H1 (cell line): ENCODE measurements around the gene SPIRE1. TPM values are rescaled to one million over a fixed set of nuclear protein-coding genes. Genes with fewer than 3 reads are reported as not detected.

Experiments
- CTCF ChIA-PET: fragments of 300-600 bp; sonication (Branson Sonifier 250); formaldehyde crosslinking; loops from one replicate; lab custom pipeline; 2021; ENCODE audit not compliant: partially characterized antibody; lab: Charles Lee
- POLR2A ChIA-PET: fragments of 300-600 bp; sonication (Branson Sonifier 250); formaldehyde crosslinking; loops from one replicate; lab custom pipeline; 2021; ENCODE audit warnings: inconsistent platforms; ENCODE audit not compliant: partially characterized antibody; lab: Charles Lee
- DNase-seq, 2 experiments: peaks; one replicate each; pipeline versions ENCODE4 v3.0.0 to v3.0.0-alpha.2; 2010 to 2022; ENCODE audit warnings: low spot score in 2 of 2, low read depth in 1 of 2, mixed read lengths in 1 of 2
- FAIRE-seq: peaks from 2 replicates; lab custom pipeline; 2011; peaks lifted over from hg19 to GRCh38; lab: Jason Lieb, UNC
- H2AFZ ChIP-seq: 2 replicates; pipeline ENCODE4 v1.8.1; 2012; ENCODE audit warnings: low read length, inconsistent platforms
- H2AK5ac ChIP-seq: 2 replicates; pipeline ENCODE4 v1.6.1; 2013; ENCODE audit warnings: low read depth, low read length
- H2BK120ac ChIP-seq: replicated peaks from 2 replicates; pipeline ENCODE3; 2013; ENCODE audit warnings: low read depth, low read length, inconsistent platforms
- H2BK12ac ChIP-seq: 2 replicates; pipeline ENCODE4 v1.6.1; 2013; ENCODE audit warnings: low read depth, low read length
- H2BK15ac ChIP-seq: 2 replicates; pipeline ENCODE4 v1.6.1; 2013; ENCODE audit warnings: low read length
- H2BK20ac ChIP-seq: 2 replicates; pipeline ENCODE4 v1.6.1; 2013; ENCODE audit warnings: low read length
- H2BK5ac ChIP-seq: 2 replicates; pipeline ENCODE4 v1.6.1; 2013; ENCODE audit warnings: low read depth, low read length
- H3K14ac ChIP-seq: 2 replicates; pipeline ENCODE4 v1.6.1; 2013; ENCODE audit warnings: inconsistent platforms; ENCODE audit not compliant: insufficient read length
- H3K18ac ChIP-seq: 2 replicates; pipeline ENCODE4 v1.6.1; 2013; ENCODE audit warnings: low read length; ENCODE audit errors: extremely low read depth
- H3K23ac ChIP-seq: 2 replicates; pipeline ENCODE4 v1.6.1; 2013; ENCODE audit warnings: inconsistent platforms; ENCODE audit not compliant: insufficient read length
- H3K23me2 ChIP-seq: 2 replicates; pipeline ENCODE4 v1.6.1; 2013; ENCODE audit warnings: low read depth, low read length
- H3K27ac ChIP-seq: 2 replicates; pipeline ENCODE4 v1.6.1; 2011; ENCODE audit warnings: low read depth, low read length, inconsistent platforms
- H3K27me3 ChIP-seq, 4 experiments: replicated peaks in 1 of 4; 1 replicate in 1 of 4; 2 replicates in 3 of 4; pipeline versions ENCODE4 v1.6.1 to v1.8.1; 2011 to 2013; ENCODE audit warnings: low read length in 3 of 4, mild to moderate bottlenecking in 3 of 4, inconsistent platforms in 2 of 4, mixed read lengths in 2 of 4, moderate library complexity in 1 of 4; ENCODE audit not compliant: control insufficient read depth in 3 of 4, insufficient read depth in 3 of 4; ENCODE audit errors: extremely low read depth in 1 of 4
- H3K36me3 ChIP-seq, 4 experiments: 2 replicates each; pipeline versions ENCODE4 v1.6.1 to v1.8.1; 2011 to 2013; ENCODE audit warnings: mild to moderate bottlenecking in 4 of 4, low read length in 3 of 4, moderate library complexity in 2 of 4, control low read depth in 1 of 4, inconsistent platforms in 1 of 4; ENCODE audit not compliant: insufficient read depth in 4 of 4, control insufficient read depth in 2 of 4
- H3K4ac ChIP-seq: replicated peaks from 2 replicates; pipeline ENCODE3; 2013; ENCODE audit warnings: low read length, low read depth, mixed read lengths, inconsistent platforms; ENCODE audit not compliant: insufficient read length
- H3K4me1 ChIP-seq, 4 experiments: replicated peaks in 1 of 4; 1 replicate in 1 of 4; 2 replicates in 3 of 4; pipeline versions ENCODE4 v1.6.1 to v1.8.1; 2011 to 2013; ENCODE audit warnings: low read length in 3 of 4, inconsistent platforms in 2 of 4, mixed read lengths in 1 of 4; ENCODE audit not compliant: insufficient read depth in 4 of 4, control insufficient read depth in 3 of 4
- H3K4me2 ChIP-seq, 2 experiments: 2 replicates each; pipeline versions ENCODE4 v1.6.1 to v1.8.1; 2011 to 2013; ENCODE audit warnings: low read depth in 2 of 2, low read length in 2 of 2, control low read depth in 1 of 2, inconsistent platforms in 1 of 2, mild to moderate bottlenecking in 1 of 2; ENCODE audit not compliant: insufficient read depth in 1 of 2
- H3K4me3 ChIP-seq, 4 experiments: fragments of 200-600, 300-600 bp in 1 of 4; sonication (generic), shearing (Covaris generic), sonication (Bioruptor Twin) in 1 of 4; 2 replicates each; pipeline versions ENCODE4 v1.5.1 to v1.8.1; 2011 to 2016; ENCODE audit warnings: low read length in 4 of 4, low read depth in 3 of 4, control low read depth in 2 of 4, inconsistent platforms in 2 of 4, mild to moderate bottlenecking in 2 of 4, mixed read lengths in 1 of 4, moderate library complexity in 1 of 4; ENCODE audit not compliant: insufficient read depth in 2 of 4; ENCODE audit errors: extremely low read depth in 1 of 4
- H3K56ac ChIP-seq: replicated peaks from 2 replicates; pipeline ENCODE3; 2013; ENCODE audit warnings: low read depth, mild to moderate bottlenecking, mixed read lengths, low read length, inconsistent platforms; ENCODE audit not compliant: insufficient read length
- H3K79me1 ChIP-seq: 2 replicates; pipeline ENCODE4 v1.6.1; 2013; ENCODE audit warnings: low read depth, low read length, control low read depth
- H3K79me2 ChIP-seq, 2 experiments: 2 replicates each; pipeline versions ENCODE4 v1.6.1 to v1.8.1; 2012 to 2013; ENCODE audit warnings: low read length in 2 of 2, mild to moderate bottlenecking in 2 of 2, inconsistent platforms in 1 of 2; ENCODE audit not compliant: insufficient read depth in 2 of 2, control insufficient read depth in 1 of 2
- H3K9ac ChIP-seq, 4 experiments: replicated peaks in 1 of 4; 1 replicate in 1 of 4; 2 replicates in 3 of 4; pipeline versions ENCODE4 v1.6.1 to v1.8.1; 2011 to 2013; ENCODE audit warnings: low read depth in 3 of 4, low read length in 3 of 4, control low read depth in 2 of 4, mild to moderate bottlenecking in 2 of 4, moderate library complexity in 2 of 4, inconsistent platforms in 1 of 4; ENCODE audit errors: extremely low read depth in 1 of 4
- H3K9me3 ChIP-seq, 2 experiments: 2 replicates each; pipeline versions ENCODE4 v1.6.1 to v1.8.1; 2012 to 2013; ENCODE audit warnings: mild to moderate bottlenecking in 2 of 2, moderate library complexity in 2 of 2, control low read depth in 1 of 2, inconsistent platforms in 1 of 2, low read depth in 1 of 2, low read length in 1 of 2, mixed read lengths in 1 of 2; ENCODE audit not compliant: insufficient read depth in 2 of 2
- H4K20me1 ChIP-seq, 2 experiments: replicated peaks in 1 of 2; 2 replicates each; pipeline versions ENCODE3 to v1.8.1; 2011 to 2013; ENCODE audit warnings: inconsistent platforms in 2 of 2, low read length in 2 of 2, mild to moderate bottlenecking in 1 of 2; ENCODE audit not compliant: insufficient read depth in 2 of 2, control insufficient read depth in 1 of 2
- H4K5ac ChIP-seq: 2 replicates; pipeline ENCODE4 v1.6.1; 2013; ENCODE audit warnings: low read length, low read depth, mixed read lengths, inconsistent platforms; ENCODE audit not compliant: insufficient read length
- H4K8ac ChIP-seq: 2 replicates; pipeline ENCODE4 v1.8.0; 2013; ENCODE audit warnings: mild to moderate bottlenecking, moderate library complexity, low read length, inconsistent platforms; ENCODE audit not compliant: insufficient read depth; ENCODE audit errors: extremely low read depth
- H4K91ac ChIP-seq: replicated peaks from 2 replicates; pipeline ENCODE3; 2013; ENCODE audit warnings: low read length, mixed read lengths, inconsistent platforms; ENCODE audit not compliant: insufficient read length
- HDAC2 ChIP-seq, 2 experiments: fragments of 300-600 bp in 1 of 2; sonication (generic) in 1 of 2; IDR thresholded peaks; 2 replicates each; pipeline ENCODE4 v1.6.1; 2011 to 2012; ENCODE audit warnings: low read depth in 2 of 2, low read length in 2 of 2, mild to moderate bottlenecking in 2 of 2, moderate library complexity in 2 of 2, borderline replicate concordance in 1 of 2, inconsistent platforms in 1 of 2
- MAX ChIP-seq: IDR thresholded peaks from 2 replicates; pipeline ENCODE4 v1.6.1; 2012; ENCODE audit warnings: inconsistent platforms
- NANOG ChIP-seq: IDR thresholded peaks from 2 replicates; pipeline ENCODE4 v1.6.1; 2011; ENCODE audit warnings: low read length, low read depth, mild to moderate bottlenecking, inconsistent platforms; ENCODE audit not compliant: insufficient read depth, poor library complexity, severe bottlenecking
- RBBP5 ChIP-seq: IDR thresholded peaks from 2 replicates; pipeline ENCODE4 v1.7.1; 2012; ENCODE audit warnings: low read depth, mild to moderate bottlenecking, inconsistent platforms, low read length, moderate library complexity, borderline replicate concordance
- SP2 ChIP-seq: IDR thresholded peaks from 2 replicates; pipeline ENCODE4 v1.6.1; 2012; ENCODE audit warnings: mild to moderate bottlenecking, low read length, inconsistent platforms
- SP4 ChIP-seq: IDR thresholded peaks from 2 replicates; pipeline ENCODE4 v1.6.1; 2012; ENCODE audit warnings: low read length, inconsistent platforms
- SUZ12 ChIP-seq: fragments of 200-600 bp; sonication (generic); IDR thresholded peaks from 2 replicates; pipeline ENCODE4 v1.6.1; 2012; ENCODE audit warnings: mild to moderate bottlenecking, inconsistent platforms, low read length, moderate library complexity, mixed read lengths
- WGBS, 2 experiments: shearing (Covaris generic) in 1 of 2; methylation state at CpG; one replicate each; pipeline versions ENCODE4 v1.1.6 to v1.1.7; 2013 to 2015; ENCODE audit warnings: low lambda C conversion rate in 2 of 2, mixed read lengths in 2 of 2, inconsistent platforms in 1 of 2, low coverage in 1 of 2, missing lambda C conversion rate in 1 of 2; ENCODE audit not compliant: insufficient replicate concordance in 2 of 2, insufficient coverage in 1 of 2, insufficient read length in 1 of 2; ENCODE audit errors: extremely low coverage in 1 of 2, missing lambda C conversion rate in 1 of 2; 5-methylcytosine and 5-hydroxymethylcytosine counted together
- polyA plus RNA-seq, 7 experiments: library from polyadenylated mRNA; depleted of rRNA in 3 of 7; stranded (reverse) in 5 of 7; unstranded in 2 of 7; fragments of >200 nt in 5 of 7; fragments of 200-250 nt in 2 of 7; gene quantifications; 1 replicate in 5 of 7; 2 replicates in 1 of 7; 4 replicates in 1 of 7; pipeline versions ENCODE4 v1.2.1 to v1.2.3, GENCODE V29; 2011 to 2013; ENCODE audit warnings: missing spikeins in 2 of 7, mixed read lengths in 2 of 7
- total RNA-seq: library from RNA; stranded (reverse); fragmentation: NEBNext Ultra II Directional; extraction: Animal tissue kit (Norgen Biotek cat#: 25700); gene quantifications from 2 replicates; pipeline ENCODE4 v1.2.1, GENCODE V29; 2021

SPIRE1 gene
- total and polyA plus RNA-seq, 2 of the 8 experiments (the other 6 are each of a cell fraction or from before 2014, with no cell fraction given): 6.0 to 21.5 TPM

- Histone ChIP-seq H3K4me2 (no peak overlapping the region), H2BK120ac (no peak overlapping the region), H2AK5ac (no peak overlapping the region), H3K14ac (no peak overlapping the region), H3K36me3 (no peaks in the 10 kb centered on the region), H4K5ac (no peak overlapping the region), H3K79me2 (no peaks in the 10 kb centered on the region), H3K9me3 (no peaks in the 10 kb centered on the region), H3K23me2 (no peaks in the 10 kb centered on the region), H4K20me1 (peaks cover 0 to 2% of the 10 kb centered on the region in 2 experiments), H3K9ac (no peak overlapping the region), H3K4me3 (no peak overlapping the region), H2BK12ac (no peak overlapping the region), H2AFZ (no peak overlapping the region), H3K27ac (no peak overlapping the region), H4K91ac (no peak overlapping the region), H3K79me1 (no peaks in the 10 kb centered on the region), H3K23ac (no peak overlapping the region), H3K4ac (no peak overlapping the region), H3K56ac (no peak overlapping the region), H4K8ac (no peak overlapping the region), H2BK5ac (no peak overlapping the region), H3K18ac (no peak overlapping the region), H2BK15ac (no peak overlapping the region), H2BK20ac (no peak overlapping the region), H3K27me3 (no peaks in the 10 kb centered on the region), H3K4me1 (no peaks in the 10 kb centered on the region)
- no peak for TF ChIP-seq SUZ12
- no peak for TF ChIP-seq SP2
- TF ChIP-seq HDAC2 (IDR thresholded peaks at IDR 0.05; ENCODE audit: borderline replicate concordance in 1 of 2, low read depth in 2 of 2, low read length in 2 of 2): no peak
- TF ChIP-seq NANOG: no peak
- TF ChIP-seq SP4: no peak
- no peak for TF ChIP-seq MAX
- no peak for TF ChIP-seq RBBP5
- WGBS, 2 experiments: 76% methylated on average over 6 of the region's 6 CpGs; no CpG with 5 or more reads in 1 of the 2 experiments
- no peak for DNase-seq
- CTCF ChIA-PET: interaction anchor here (0.9 to 1.9 kb wide), 4 partner anchors 12 to 32 kb away, joined by 3 to 7 read pairs (median 4); no protein-coding TSS in a partner anchor
- FAIRE-seq: no peak
- POLR2A ChIA-PET: no interaction called here
Measured at GRCh38 chr18:12461326-12461725, 196.6 kb downstream of the SPIRE1 start.
